ENCODE data around the gene CADPS.
A peak's percentile ranks its signal among the peaks of the same experiment; 100 is the strongest.

The CADPS gene

GRCh38 chr3:62874711-62875557 is at the start of gene CADPS:
CADPS (minus strand) TSS chr3:62875416; CDS start chr3:62875029, 387 bp downstream.
- DNase-seq (ENCODE audit: low spot score): peak; percentile 61

GRCh38 chr3:62923066-62923465 is 47.9 kb upstream of the CADPS start:
- DNase-seq (ENCODE audit: low spot score): no peak

- no peak for DNase-seq (ENCODE audit: low spot score)
These were observed 47.1 kb upstream of the CADPS start for GRCh38 chr3:62922326-62922725.

GRCh38 chr3:62920466-62920784 is 45.2 kb upstream of the CADPS start:
- no peak for DNase-seq (ENCODE audit: low spot score)

- DNase-seq (ENCODE audit: low spot score): no peak
These were observed 44.7 kb upstream of the CADPS start for GRCh38 chr3:62919784-62920465.

- no peak for DNase-seq (ENCODE audit: low spot score)
These were observed 43.6 kb upstream of the CADPS start for GRCh38 chr3:62918777-62919176.

GRCh38 chr3:62918131-62918530 is 42.9 kb upstream of the CADPS start:
- no peak for DNase-seq (ENCODE audit: low spot score)

GRCh38 chr3:62911526-62911925 is 36.3 kb upstream of the CADPS start:
- DNase-seq (ENCODE audit: low spot score): no peak

GRCh38 chr3:62905331-62905730 is 30.1 kb upstream of the CADPS start:
- DNase-seq (ENCODE audit: low spot score): no peak

- DNase-seq (ENCODE audit: low spot score): no peak
These were observed 23.6 kb upstream of the CADPS start for GRCh38 chr3:62898530-62899496.

- no peak for DNase-seq (ENCODE audit: low spot score)
These were observed 20.7 kb upstream of the CADPS start for GRCh38 chr3:62895901-62896300.

- DNase-seq (ENCODE audit: low spot score): no peak
These were observed 17.7 kb upstream of the CADPS start for GRCh38 chr3:62892951-62893350.

- DNase-seq (ENCODE audit: low spot score): no peak
These were observed 16.8 kb upstream of the CADPS start for GRCh38 chr3:62892045-62892444.

- DNase-seq (ENCODE audit: low spot score): no peak
These were observed 13.6 kb upstream of the CADPS start for GRCh38 chr3:62888778-62889177.

GRCh38 chr3:62888180-62888579 is 13.0 kb upstream of the CADPS start:
- DNase-seq (ENCODE audit: low spot score): no peak

GRCh38 chr3:62885136-62885535 is 9.9 kb upstream of the CADPS start:
- no peak for DNase-seq (ENCODE audit: low spot score)

- DNase-seq (ENCODE audit: low spot score): no peak
These were observed 9.1 kb upstream of the CADPS start for GRCh38 chr3:62884096-62884870.

GRCh38 chr3:62882676-62883200 is 7.5 kb upstream of the CADPS start:
- DNase-seq (ENCODE audit: low spot score): no peak

GRCh38 chr3:62876064-62876463 is 848 bp upstream of the CADPS start:
- DNase-seq (ENCODE audit: low spot score): peak; percentile 57

GRCh38 chr3:62875558-62876002 is 364 bp upstream of the CADPS start:
- no peak for DNase-seq (ENCODE audit: low spot score)

Data from NAMALWA (cell line).